Vagina (tissue), 2 donors: ENCODE measurements around the gene ACSS2. TPM values are rescaled to one million over a fixed set of nuclear protein-coding genes. Genes with fewer than 3 reads are reported as not detected.

ENCODE experiments used
- DNase-seq, 2 donors: peaks; one replicate each; pipeline ENCODE4 v3.0.0-alpha.2; 2017; ENCODE audit errors: extremely low spot score in 2 of 2
- H3K27ac ChIP-seq: fragments of 200-600 bp; sonication (generic); one replicate; pipeline ENCODE4 v1.5.1; 2019
- H3K27me3 ChIP-seq: fragments of 200-600 bp; sonication (generic); one replicate; pipeline ENCODE4 v1.5.1; 2019
- H3K36me3 ChIP-seq, 2 donors: fragments of 200-600 bp; sonication (generic); one replicate each; pipeline ENCODE4 v1.5.1; 2017 to 2019
- H3K4me1 ChIP-seq: fragments of 200-600 bp; sonication (generic); one replicate; pipeline ENCODE4 v1.5.1; 2019
- H3K4me3 ChIP-seq, 2 donors: fragments of 200-600 bp; sonication (generic); 1 replicate in 1 of 2; 2 replicates in 1 of 2; pipeline ENCODE4 v1.5.1; 2016 to 2019
- H3K9me3 ChIP-seq: fragments of 200-600 bp; sonication (generic); one replicate; pipeline ENCODE4 v1.5.1; 2019
- CTCF ChIP-seq, 3 experiments: fragments of 450-650 bp in 2 of 3; fragments of 200-600 bp in 1 of 3; sonication (generic) in 1 of 3; IDR thresholded peaks; one replicate each; pipeline ENCODE4 v1.5.1; 2017 to 2019; ENCODE audit warnings: antibody characterized with exemption in 3 of 3, mild to moderate bottlenecking in 2 of 3, moderate library complexity in 2 of 3
- POLR2A ChIP-seq, 2 donors: fragments of 450-650 bp; IDR thresholded peaks; one replicate each; pipeline ENCODE4 v1.6.1; 2017; ENCODE audit warnings: antibody characterized with exemption in 2 of 2, mild to moderate bottlenecking in 2 of 2, moderate library complexity in 2 of 2
- POLR2AphosphoS5 ChIP-seq, 2 donors: sonication (generic); formaldehyde crosslinking; IDR thresholded peaks; one replicate each; pipeline ENCODE4 v1.9.0; 2017; ENCODE audit warnings: antibody characterized with exemption in 2 of 2, mild to moderate bottlenecking in 2 of 2, low read depth in 1 of 2; ENCODE audit not compliant: insufficient read depth in 1 of 2
- intact Hi-C: fragments of 100-400 bp; cut with DNase I; formaldehyde crosslinking; loops from one replicate; pipeline ENCODE4 v1.15.1; 2023
- total RNA-seq: library from RNA; depleted of rRNA; stranded (reverse); fragments of >200 nt; gene quantifications from one replicate; pipeline ENCODE4 v1.2.3, GENCODE V29; 2016

Gene ACSS2
- total RNA-seq, 1 donor from 2014 or later: 56.2 TPM

- Histone ChIP-seq H3K9me3 (no peaks in the 10 kb centered on the region), H3K4me3 (no peak overlapping the region), H3K4me1 (peaks cover 17% of the 10 kb centered on the region), H3K36me3 (no peaks in the 10 kb centered on the region), H3K27me3 (no peaks in the 10 kb centered on the region), H3K27ac (no peak overlapping the region)
- TF ChIP-seq POLR2A (IDR thresholded peaks at IDR 0.05): no peak
- TF ChIP-seq POLR2AphosphoS5 (IDR thresholded peaks at IDR 0.05; ENCODE audit: insufficient read depth in 1 of 2, low read depth in 1 of 2): no peak
- TF ChIP-seq CTCF (IDR thresholded peaks at IDR 0.05): no peak
- no peak for DNase-seq
- intact Hi-C loops: loop anchor here (2.0 kb wide), 1 partner anchor 79 kb away; no protein-coding TSS in a partner anchor
Observed at GRCh38 chr20:34953960-34954359, 77.5 kb downstream of the ACSS2 start.

GRCh38 chr20:34954904-34955230 is 78.5 kb downstream of the ACSS2 start:
- Histone ChIP-seq H3K9me3 (no peaks in the 10 kb centered on the region), H3K27me3 (no peaks in the 10 kb centered on the region), H3K27ac (peak overlapping the region; percentile 82), H3K36me3 (no peaks in the 10 kb centered on the region), H3K4me1 (peaks cover 17% of the 10 kb centered on the region), H3K4me3 (peak overlapping the region; percentile 62 to 67)
- intact Hi-C loops: loop anchor here (2.0 kb wide), 1 partner anchor 80 kb away; no protein-coding TSS in a partner anchor
- TF ChIP-seq CTCF (IDR thresholded peaks at IDR 0.05): no peak
- no peak for TF ChIP-seq POLR2AphosphoS5 (IDR thresholded peaks at IDR 0.05; ENCODE audit: insufficient read depth in 1 of 2, low read depth in 1 of 2)
- no peak for TF ChIP-seq POLR2A (IDR thresholded peaks at IDR 0.05)
- no peak for DNase-seq

GRCh38 chr20:34955231-34956040 is 79.0 kb downstream of the ACSS2 start, which contains the start of the genes GSS and MYH7B:
Gene GSS, minus strand, starts transcription at chr20:34955806. Its CDS starts 3,954 bp downstream, at chr20:34951852.
Gene MYH7B, plus strand, starts transcription at chr20:34955868. Its CDS starts 22,138 bp downstream, at chr20:34978006.
- TF ChIP-seq CTCF (IDR thresholded peaks at IDR 0.05) (peak; percentile 14 to 54 (median 51)), POLR2A (IDR thresholded peaks at IDR 0.05) (peak in 1 of 2 donors; percentile 74), POLR2AphosphoS5 (IDR thresholded peaks at IDR 0.05; ENCODE audit: insufficient read depth in 1 of 2, low read depth in 1 of 2) (peak; percentile 96 to 99)
- no peaks in the 10 kb centered on the region for H3K27me3 ChIP-seq
- peak; percentile 97 to 98 for DNase-seq
- H3K27ac ChIP-seq: peak within 1 kb of the TSS; percentile 82
- intact Hi-C loops: loop anchor here (2.0 kb wide), 1 partner anchor 81 kb away; no protein-coding TSS in a partner anchor
- no peaks in the 10 kb centered on the region for H3K9me3 ChIP-seq
- H3K36me3 ChIP-seq: no peaks in the 10 kb centered on the region
- peak within 1 kb of the TSS; percentile 62 to 67 for H3K4me3 ChIP-seq
- peaks cover 17% of the 10 kb centered on the region for H3K4me1 ChIP-seq

GRCh38 chr20:34956041-34956458 is 79.6 kb downstream of the ACSS2 start:
- DNase-seq: no peak
- Histone ChIP-seq H3K27me3 (no peaks in the 10 kb centered on the region), H3K9me3 (no peaks in the 10 kb centered on the region), H3K4me3 (peak overlapping the region; percentile 62 to 67), H3K27ac (peak overlapping the region; percentile 82), H3K4me1 (peaks cover 17% of the 10 kb centered on the region), H3K36me3 (no peaks in the 10 kb centered on the region)
- intact Hi-C loops: no loop called here
- TF ChIP-seq POLR2AphosphoS5 (IDR thresholded peaks at IDR 0.05; ENCODE audit: insufficient read depth in 1 of 2, low read depth in 1 of 2): no peak

GRCh38 chr20:34956751-34957472 is 80.5 kb downstream of the ACSS2 start:
- no peak overlapping the region for H3K27ac ChIP-seq
- intact Hi-C loops: no loop called here
- no peak for TF ChIP-seq POLR2A (IDR thresholded peaks at IDR 0.05)
- TF ChIP-seq POLR2AphosphoS5 (IDR thresholded peaks at IDR 0.05; ENCODE audit: insufficient read depth in 1 of 2, low read depth in 1 of 2): no peak
- no peak for TF ChIP-seq CTCF (IDR thresholded peaks at IDR 0.05)
- DNase-seq: no peak
- H3K9me3 ChIP-seq: no peaks in the 10 kb centered on the region
- H3K27me3 ChIP-seq: no peaks in the 10 kb centered on the region
- peaks cover 17% of the 10 kb centered on the region for H3K4me1 ChIP-seq
- H3K36me3 ChIP-seq: no peaks in the 10 kb centered on the region
- H3K4me3 ChIP-seq: no peak overlapping the region
